Measurements from ENCODE around the gene ZBTB47. TPM values are rescaled to one million over a fixed set of nuclear protein-coding genes. Genes with fewer than 3 reads are reported as not detected.

The ZBTB47 gene
- total RNA-seq, 1 donor from 2014 or later: 20.0 TPM

- Histone ChIP-seq H3K4me3 (no peak overlapping the region), H3K27ac (no peak overlapping the region), H3K27me3 (ENCODE audit: low read depth) (peaks cover 18% of the 10 kb centered on the region), H3K4me1 (no peaks in the 10 kb centered on the region), H3K9me3 (no peaks in the 10 kb centered on the region), H3K36me3 (no peaks in the 10 kb centered on the region)
- intact Hi-C loops (cut with DNase I): no loop called here
- ATAC-seq (no peak), DNase-seq (no peak)
- no peak for TF ChIP-seq CTCF (IDR thresholded peaks at IDR 0.05)
Observed at GRCh38 chr3:42684632-42685362, 31.3 kb downstream of the ZBTB47 start.

GRCh38 chr3:42685363-42685881, 31.9 kb downstream of the ZBTB47 start, which contains the start of gene KLHL40:
Gene KLHL40 (plus strand): TSS chr3:42685537. CDS start chr3:42685619, 82 bp downstream.
- intact Hi-C loops (cut with DNase I): no loop called here
- Histone ChIP-seq H3K27ac (no peak within 1 kb of the TSS), H3K9me3 (no peaks in the 10 kb centered on the region), H3K27me3 (ENCODE audit: low read depth) (peaks cover 18% of the 10 kb centered on the region), H3K4me1 (no peaks in the 10 kb centered on the region), H3K36me3 (no peaks in the 10 kb centered on the region), H3K4me3 (peak within 1 kb of the TSS; percentile 20)
- no peak for TF ChIP-seq CTCF (IDR thresholded peaks at IDR 0.05)
- DNase-seq: no peak
- no peak for ATAC-seq

GRCh38 chr3:42685891-42686820, 32.7 kb downstream of the ZBTB47 start:
- no peaks in the 10 kb centered on the region for H3K4me1 ChIP-seq
- peak overlapping the region; percentile 20 for H3K4me3 ChIP-seq
- peak; percentile 39 for DNase-seq
- no peaks in the 10 kb centered on the region for H3K9me3 ChIP-seq
- intact Hi-C loops (cut with DNase I): no loop called here
- ATAC-seq: no peak
- peaks cover 18% of the 10 kb centered on the region for H3K27me3 ChIP-seq (ENCODE audit: low read depth)
- H3K27ac ChIP-seq: no peak overlapping the region
- TF ChIP-seq CTCF (IDR thresholded peaks at IDR 0.05): no peak
- H3K36me3 ChIP-seq: no peaks in the 10 kb centered on the region

GRCh38 chr3:42686832-42687650, 33.5 kb downstream of the ZBTB47 start:
- ATAC-seq: no peak
- H3K4me3 ChIP-seq: no peak overlapping the region
- DNase-seq: no peak
- intact Hi-C loops (cut with DNase I): no loop called here
- no peaks in the 10 kb centered on the region for H3K4me1 ChIP-seq
- peaks cover 18% of the 10 kb centered on the region for H3K27me3 ChIP-seq (ENCODE audit: low read depth)
- TF ChIP-seq CTCF (IDR thresholded peaks at IDR 0.05): no peak
- no peak overlapping the region for H3K27ac ChIP-seq
- no peaks in the 10 kb centered on the region for H3K9me3 ChIP-seq
- H3K36me3 ChIP-seq: no peaks in the 10 kb centered on the region

- TF ChIP-seq CTCF (IDR thresholded peaks at IDR 0.05): no peak
- ATAC-seq: no peak
Observed at GRCh38 chr3:42688016-42688415, 34.5 kb downstream of the ZBTB47 start.

More at GRCh38 chr3:42688016-42688415, 34.5 kb downstream of the ZBTB47 start:
- no peaks in the 10 kb centered on the region for H3K36me3 ChIP-seq
- no peaks in the 10 kb centered on the region for H3K9me3 ChIP-seq
- H3K4me1 ChIP-seq: no peaks in the 10 kb centered on the region
- peaks cover 18% of the 10 kb centered on the region for H3K27me3 ChIP-seq (ENCODE audit: low read depth)
- peak; percentile 21 for DNase-seq
- no peak overlapping the region for H3K4me3 ChIP-seq
- intact Hi-C loops (cut with DNase I): no loop called here
- no peak overlapping the region for H3K27ac ChIP-seq
